HG02885 (cell line): ENCODE data around the gene JPT1.
"Not testable (repeated sequence)": the region's sequence is repeated elsewhere in the genome, so short reads cannot be mapped to it uniquely, and the experiment has no call there.

Source experiments
- ATAC-seq: cut with Tn5 transposase; IDR thresholded peaks from one replicate; pipeline ENCODE4 v1.9.1; 2021; ENCODE audit warnings: mild to moderate bottlenecking; ENCODE audit not compliant: unreplicated experiment, poor library complexity

The JPT1 gene

GRCh38 chr17:75131278-75132017, 22.9 kb downstream of the JPT1 start, which contains the start of gene NT5C:
Gene NT5C, minus strand, starts transcription at chr17:75131742. Its CDS starts 35 bp downstream, at chr17:75131707.
- peak; percentile 86 for ATAC-seq

GRCh38 chr17:75130632-75131277, 23.6 kb downstream of the JPT1 start:
- peak; percentile 15 for ATAC-seq

- no peak for ATAC-seq
Measured at GRCh38 chr17:75130059-75130631, 24.2 kb downstream of the JPT1 start.

GRCh38 chr17:75129576-75129975, 24.7 kb downstream of the JPT1 start:
- ATAC-seq: no peak

- no peak for ATAC-seq
Measured at GRCh38 chr17:75128694-75129505, 25.4 kb downstream of the JPT1 start.

GRCh38 chr17:75127936-75128335, 26.4 kb downstream of the JPT1 start:
- ATAC-seq: not testable (repeated sequence)

- ATAC-seq: no peak
Measured at GRCh38 chr17:75126954-75127353, 27.4 kb downstream of the JPT1 start.

GRCh38 chr17:75125984-75126383, 28.3 kb downstream of the JPT1 start:
- ATAC-seq: no peak

GRCh38 chr17:75124819-75125162, 29.5 kb downstream of the JPT1 start:
- ATAC-seq: no peak

- no peak for ATAC-seq
Measured at GRCh38 chr17:75124041-75124818, 30.1 kb downstream of the JPT1 start.

GRCh38 chr17:75118307-75118706, 36.0 kb downstream of the JPT1 start:
- ATAC-seq: no peak

GRCh38 chr17:75116737-75117136, 37.6 kb downstream of the JPT1 start:
- ATAC-seq: no peak

GRCh38 chr17:75115555-75115954, 38.8 kb downstream of the JPT1 start:
- no peak for ATAC-seq

GRCh38 chr17:75114552-75115314, 39.6 kb downstream of the JPT1 start:
- no peak for ATAC-seq

GRCh38 chr17:75113798-75114551, 40.3 kb downstream of the JPT1 start:
- ATAC-seq: peak; percentile 52

GRCh38 chr17:75111777-75112335, 42.5 kb downstream of the JPT1 start:
- ATAC-seq: no peak

GRCh38 chr17:75110234-75110937, 43.9 kb downstream of the JPT1 start:
- no peak for ATAC-seq
